ENCODE results near the gene SECISBP2.

- no peak for TF ChIP-seq CTCF (IDR thresholded peaks at IDR 0.05)
- no peak for TF ChIP-seq POLR2A (IDR thresholded peaks at IDR 0.05)
Observed at GRCh38 chr9:89405826-89406225, 87.5 kb downstream of the SECISBP2 start.
